Measurements from ENCODE around the gene PARP16. TPM values are rescaled to one million over a fixed set of nuclear protein-coding genes. Genes with fewer than 3 reads are reported as not detected.
A peak's percentile ranks its signal among the peaks of the same experiment; 100 is the strongest.

PARP16 gene
- polyA plus RNA-seq (2013, experiment 1 of 4) = 14.2 TPM
- polyA plus RNA-seq (2013, experiment 2 of 4) = 11.1 TPM
- 11.7 TPM for polyA plus RNA-seq (2013, experiment 3 of 4)
- 11.4 TPM for polyA plus RNA-seq (2013, experiment 4 of 4)

- Histone ChIP-seq H3K27ac (ENCODE audit: insufficient read depth, low read depth, low read length, poor library complexity, severe bottlenecking) (peak within 1 kb of the TSS; percentile 87), H3K4me1 (ENCODE audit: control insufficient read depth, insufficient read depth, low read length) (peaks cover 12% of the 10 kb centered on the region), H3K36me3 (ENCODE audit: control insufficient read depth, insufficient read depth, low read length) (no peaks in the 10 kb centered on the region), H3K4me3 (ENCODE audit: insufficient read depth, low read depth, low read length) (peak within 1 kb of the TSS; percentile 51), H3K27me3 (ENCODE audit: control insufficient read depth, insufficient read depth, low read length, poor library complexity, severe bottlenecking) (no peaks in the 10 kb centered on the region), H3K9me3 (ENCODE audit: control insufficient read depth, low read length) (no peaks in the 10 kb centered on the region)
- 2% methylated on average over 62 of the region's 62 CpGs for WGBS, 2 experiments
Measured at GRCh38 chr15:65286704-65287519, at the start of gene PARP16. Gene PARP16, minus strand, starts transcription at chr15:65286883. Its CDS starts 457 bp downstream, at chr15:65286426.

GRCh38 chr15:65335278-65336055 is 48.8 kb upstream of the PARP16 start:
- Histone ChIP-seq H3K27me3 (ENCODE audit: control insufficient read depth, insufficient read depth, low read length, poor library complexity, severe bottlenecking) (no peaks in the 10 kb centered on the region), H3K9me3 (ENCODE audit: control insufficient read depth, low read length) (no peaks in the 10 kb centered on the region), H3K4me1 (ENCODE audit: control insufficient read depth, insufficient read depth, low read length) (peaks cover 73% of the 10 kb centered on the region), H3K4me3 (ENCODE audit: insufficient read depth, low read depth, low read length) (no peak overlapping the region), H3K27ac (ENCODE audit: insufficient read depth, low read depth, low read length, poor library complexity, severe bottlenecking) (no peak overlapping the region), H3K36me3 (ENCODE audit: control insufficient read depth, insufficient read depth, low read length) (peaks cover 12% of the 10 kb centered on the region)
- WGBS, 2 experiments = 93% methylated on average over 19 of the region's 19 CpGs

GRCh38 chr15:65334586-65335231 is 48.0 kb upstream of the PARP16 start:
- H3K36me3 ChIP-seq (ENCODE audit: control insufficient read depth, insufficient read depth, low read length) = peaks cover 19% of the 10 kb centered on the region
- H3K4me3 ChIP-seq (ENCODE audit: insufficient read depth, low read depth, low read length) = no peak overlapping the region
- H3K27ac ChIP-seq (ENCODE audit: insufficient read depth, low read depth, low read length, poor library complexity, severe bottlenecking) = peak overlapping the region; percentile 87
- 43 to 49% methylated on average over 20 of the region's 20 CpGs for WGBS, 2 experiments
- no peaks in the 10 kb centered on the region for H3K9me3 ChIP-seq (ENCODE audit: control insufficient read depth, low read length)
- H3K4me1 ChIP-seq (ENCODE audit: control insufficient read depth, insufficient read depth, low read length) = peaks cover 65% of the 10 kb centered on the region
- H3K27me3 ChIP-seq (ENCODE audit: control insufficient read depth, insufficient read depth, low read length, poor library complexity, severe bottlenecking) = no peaks in the 10 kb centered on the region

- 27 to 33% methylated on average over 5 of the region's 5 CpGs for WGBS, 2 experiments
- no peaks in the 10 kb centered on the region for H3K27me3 ChIP-seq (ENCODE audit: control insufficient read depth, insufficient read depth, low read length, poor library complexity, severe bottlenecking)
- no peak overlapping the region for H3K4me3 ChIP-seq (ENCODE audit: insufficient read depth, low read depth, low read length)
- peaks cover 28% of the 10 kb centered on the region for H3K36me3 ChIP-seq (ENCODE audit: control insufficient read depth, insufficient read depth, low read length)
- peak overlapping the region; percentile 87 for H3K27ac ChIP-seq (ENCODE audit: insufficient read depth, low read depth, low read length, poor library complexity, severe bottlenecking)
- H3K9me3 ChIP-seq (ENCODE audit: control insufficient read depth, low read length) = no peaks in the 10 kb centered on the region
- peaks cover 64% of the 10 kb centered on the region for H3K4me1 ChIP-seq (ENCODE audit: control insufficient read depth, insufficient read depth, low read length)
Measured at GRCh38 chr15:65333856-65334255, 47.2 kb upstream of the PARP16 start.

GRCh38 chr15:65333148-65333820 is 46.6 kb upstream of the PARP16 start:
- WGBS, 2 experiments = 85 to 86% methylated on average over 16 of the region's 16 CpGs
- Histone ChIP-seq H3K27me3 (ENCODE audit: control insufficient read depth, insufficient read depth, low read length, poor library complexity, severe bottlenecking) (no peaks in the 10 kb centered on the region), H3K27ac (ENCODE audit: insufficient read depth, low read depth, low read length, poor library complexity, severe bottlenecking) (no peak overlapping the region), H3K4me1 (ENCODE audit: control insufficient read depth, insufficient read depth, low read length) (peaks cover 58% of the 10 kb centered on the region), H3K9me3 (ENCODE audit: control insufficient read depth, low read length) (no peaks in the 10 kb centered on the region), H3K4me3 (ENCODE audit: insufficient read depth, low read depth, low read length) (no peak overlapping the region), H3K36me3 (ENCODE audit: control insufficient read depth, insufficient read depth, low read length) (peaks cover 30% of the 10 kb centered on the region)

- WGBS, 2 experiments = 92% methylated on average over 31 of the region's 31 CpGs
- peaks cover 30% of the 10 kb centered on the region for H3K36me3 ChIP-seq (ENCODE audit: control insufficient read depth, insufficient read depth, low read length)
- no peaks in the 10 kb centered on the region for H3K9me3 ChIP-seq (ENCODE audit: control insufficient read depth, low read length)
- no peak overlapping the region for H3K4me3 ChIP-seq (ENCODE audit: insufficient read depth, low read depth, low read length)
- no peaks in the 10 kb centered on the region for H3K27me3 ChIP-seq (ENCODE audit: control insufficient read depth, insufficient read depth, low read length, poor library complexity, severe bottlenecking)
- H3K4me1 ChIP-seq (ENCODE audit: control insufficient read depth, insufficient read depth, low read length) = peaks cover 56% of the 10 kb centered on the region
- no peak overlapping the region for H3K27ac ChIP-seq (ENCODE audit: insufficient read depth, low read depth, low read length, poor library complexity, severe bottlenecking)
Measured at GRCh38 chr15:65332391-65333147, 45.9 kb upstream of the PARP16 start.

GRCh38 chr15:65331811-65332210 is 45.1 kb upstream of the PARP16 start:
- H3K4me1 ChIP-seq (ENCODE audit: control insufficient read depth, insufficient read depth, low read length) = peaks cover 50% of the 10 kb centered on the region
- peaks cover 30% of the 10 kb centered on the region for H3K36me3 ChIP-seq (ENCODE audit: control insufficient read depth, insufficient read depth, low read length)
- no peak overlapping the region for H3K27ac ChIP-seq (ENCODE audit: insufficient read depth, low read depth, low read length, poor library complexity, severe bottlenecking)
- H3K4me3 ChIP-seq (ENCODE audit: insufficient read depth, low read depth, low read length) = no peak overlapping the region
- 95 to 96% methylated on average over 6 of the region's 7 CpGs for WGBS, 2 experiments
- no peaks in the 10 kb centered on the region for H3K27me3 ChIP-seq (ENCODE audit: control insufficient read depth, insufficient read depth, low read length, poor library complexity, severe bottlenecking)
- H3K9me3 ChIP-seq (ENCODE audit: control insufficient read depth, low read length) = no peaks in the 10 kb centered on the region

GRCh38 chr15:65330934-65331645 is 44.4 kb upstream of the PARP16 start:
- WGBS, 2 experiments = 93 to 95% methylated on average over 22 of the region's 22 CpGs
- Histone ChIP-seq H3K27me3 (ENCODE audit: control insufficient read depth, insufficient read depth, low read length, poor library complexity, severe bottlenecking) (no peaks in the 10 kb centered on the region), H3K36me3 (ENCODE audit: control insufficient read depth, insufficient read depth, low read length) (peaks cover 30% of the 10 kb centered on the region), H3K9me3 (ENCODE audit: control insufficient read depth, low read length) (no peaks in the 10 kb centered on the region), H3K4me3 (ENCODE audit: insufficient read depth, low read depth, low read length) (no peak overlapping the region), H3K27ac (ENCODE audit: insufficient read depth, low read depth, low read length, poor library complexity, severe bottlenecking) (no peak overlapping the region), H3K4me1 (ENCODE audit: control insufficient read depth, insufficient read depth, low read length) (peaks cover 43% of the 10 kb centered on the region)
